HG02588 (cell line): ENCODE data around the gene CDC42SE1.

Source experiments
- ATAC-seq: cut with Tn5 transposase; IDR thresholded peaks from one replicate; pipeline ENCODE4 v1.9.1; 2021; ENCODE audit warnings: mild to moderate bottlenecking, moderate library complexity; ENCODE audit not compliant: unreplicated experiment

CDC42SE1 gene

DNA sequence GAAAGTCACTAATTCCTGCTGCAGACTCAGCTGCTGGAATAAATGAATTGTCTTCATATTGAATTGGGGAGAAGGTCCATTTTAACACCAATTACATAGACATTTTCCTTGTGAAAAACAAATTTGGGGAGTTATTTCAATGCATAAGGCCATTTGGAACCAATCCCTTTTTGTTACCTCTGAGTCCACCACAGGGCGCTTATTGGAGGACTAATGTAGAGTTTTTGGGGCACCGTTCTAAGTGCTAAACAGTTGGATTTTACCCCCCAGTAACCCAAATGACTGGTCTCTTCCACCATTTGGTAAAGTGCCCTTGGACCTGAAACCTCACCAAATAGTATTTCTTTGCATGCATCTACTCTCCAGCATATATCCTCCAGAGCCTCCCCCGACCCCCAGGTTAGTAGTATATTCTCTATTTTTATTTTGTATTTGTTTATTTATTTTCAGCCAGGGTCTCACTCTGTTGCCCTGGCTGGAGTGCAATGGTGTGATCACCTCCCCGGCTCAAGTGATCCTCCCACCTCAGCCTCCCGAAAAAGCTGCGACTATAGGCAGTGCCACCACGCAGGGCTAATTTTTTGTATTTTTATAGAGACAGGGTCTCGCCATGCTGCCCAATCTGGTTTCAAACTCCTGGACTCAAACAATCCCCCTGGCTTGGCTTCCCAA, 49.6 kb downstream of the CDC42SE1 start:
- no peak for ATAC-seq

DNA sequence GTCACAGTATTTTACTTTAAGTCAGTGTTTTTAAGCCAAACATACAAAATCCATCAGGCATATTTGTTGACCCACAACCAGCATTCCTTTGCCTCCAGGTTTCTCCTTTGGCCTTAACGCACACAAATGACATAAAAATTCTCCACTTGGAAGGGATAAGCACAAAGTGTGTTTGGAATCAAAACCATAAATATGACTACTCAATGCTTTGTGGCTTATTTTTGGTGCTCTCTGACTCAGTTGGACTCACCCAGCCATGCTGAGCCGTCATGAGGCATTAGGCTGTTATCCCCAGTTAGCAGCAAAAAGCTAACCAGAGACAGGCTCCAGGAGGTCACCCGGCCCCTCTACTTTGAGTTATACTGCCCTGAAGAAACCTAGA, 50.2 kb downstream of the CDC42SE1 start:
- no peak for ATAC-seq

DNA sequence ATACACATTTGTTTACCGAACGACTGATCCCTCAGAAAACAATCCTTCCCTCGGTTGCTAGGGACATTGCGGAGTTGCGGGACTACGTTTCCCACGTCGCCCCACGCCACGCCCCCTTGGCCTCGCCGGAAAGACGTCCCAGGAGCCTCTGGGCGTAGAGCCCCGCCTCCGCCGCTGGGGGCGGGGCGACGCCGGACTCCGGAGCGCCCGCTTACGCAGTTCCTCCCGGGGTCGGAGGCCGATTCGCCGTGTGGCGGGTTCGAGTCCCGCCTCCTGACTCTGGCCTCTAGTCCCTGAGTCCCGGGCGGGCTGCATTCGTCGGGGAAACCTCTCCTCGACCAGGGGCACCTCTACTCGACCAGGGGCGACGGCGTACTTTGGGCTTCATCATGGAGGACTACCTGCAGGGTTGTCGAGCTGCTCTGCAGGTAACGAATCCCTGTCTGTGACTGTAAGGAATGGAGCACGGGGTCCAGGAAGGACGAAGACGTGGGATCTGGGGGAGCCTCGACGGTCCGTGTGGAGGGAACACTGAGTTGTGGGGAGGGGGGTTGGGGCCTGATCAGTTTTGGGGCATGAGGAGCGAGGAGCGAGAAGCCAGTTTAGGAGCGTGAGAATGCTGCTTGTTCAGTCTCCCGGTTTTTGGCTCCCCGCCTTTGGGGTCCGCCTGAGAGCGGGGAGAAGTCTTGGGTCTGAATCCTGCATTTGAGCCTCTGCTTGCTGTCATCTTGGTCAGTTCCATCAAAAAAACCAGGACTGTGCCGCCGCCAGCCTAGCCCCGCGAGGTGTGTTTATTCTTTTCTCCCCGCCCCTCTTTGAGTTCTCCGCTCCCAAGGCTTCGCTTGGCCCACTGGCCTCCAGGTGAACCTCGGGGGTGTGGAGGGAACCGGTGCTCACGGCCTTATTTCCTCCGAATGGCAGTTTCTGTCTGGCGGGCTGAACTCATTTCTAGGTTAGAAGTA, 50.9 kb downstream of the CDC42SE1 start, which contains the start of gene PRUNE1:
Gene PRUNE1 (plus strand): TSS at position 206 of the 962 bp plus-strand sequence. CDS start 184 bp downstream, at position 390.
- peak; percentile 75 for ATAC-seq

DNA sequence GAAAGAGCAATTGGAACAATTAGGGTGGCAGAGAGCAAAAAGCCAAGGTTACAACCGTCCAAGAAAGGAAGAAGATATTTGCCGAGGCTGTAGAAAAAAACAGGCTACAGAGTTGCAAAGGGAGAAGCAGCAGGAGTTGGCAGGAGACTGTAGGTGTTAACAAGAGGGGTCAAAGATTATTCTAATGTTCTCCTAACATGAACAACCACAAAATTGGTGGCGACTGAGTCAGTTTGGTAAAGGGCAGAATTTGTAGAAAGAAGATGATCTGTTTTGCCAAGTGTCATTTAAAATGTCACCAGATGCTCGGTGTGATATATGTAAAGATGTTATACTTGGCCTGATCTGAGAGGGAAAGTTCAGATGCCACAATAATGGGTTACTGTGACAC, 51.6 kb downstream of the CDC42SE1 start:
- no peak for ATAC-seq

DNA sequence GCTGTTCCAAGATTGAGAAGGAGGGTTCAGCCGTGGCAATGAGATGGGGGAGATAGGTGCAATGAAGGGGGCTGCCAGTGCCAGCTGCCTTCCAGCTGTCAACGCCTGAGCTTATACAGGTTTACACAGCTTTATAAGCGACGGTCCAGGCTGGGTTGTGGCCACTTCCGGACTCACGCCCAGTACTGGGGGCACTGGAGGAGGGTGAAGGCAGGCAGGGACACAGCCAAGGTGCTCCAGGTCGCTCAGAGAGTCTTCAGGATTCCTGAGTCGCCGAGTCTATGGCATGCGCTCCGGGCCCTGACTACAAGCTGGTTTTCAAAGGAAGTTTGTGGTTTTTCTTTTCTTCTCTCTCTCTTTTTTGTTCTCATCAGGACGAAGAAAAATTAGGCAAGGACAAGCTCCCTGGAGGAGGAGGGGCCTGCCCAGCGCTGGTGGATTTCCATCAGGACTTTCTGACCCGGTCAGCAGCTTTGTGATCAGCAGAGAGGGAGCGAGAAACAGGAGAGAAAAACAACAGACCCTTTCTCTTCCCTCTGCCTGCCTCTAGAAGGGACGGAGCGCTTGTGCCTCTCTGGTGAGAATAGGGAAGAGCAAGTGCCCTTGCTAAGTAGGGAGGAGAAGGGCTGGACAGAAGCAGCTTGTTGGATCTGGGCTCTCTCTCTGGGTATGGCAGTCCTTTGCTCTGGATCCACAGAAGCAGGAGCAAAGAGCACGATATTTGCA, 52.9 kb downstream of the CDC42SE1 start, which contains the start of gene MINDY1:
Gene MINDY1 (minus strand): TSS at position 576 of the 726 bp plus-strand sequence. CDS start 4,285 bp downstream, outside the sequence.
- no peak for ATAC-seq

DNA sequence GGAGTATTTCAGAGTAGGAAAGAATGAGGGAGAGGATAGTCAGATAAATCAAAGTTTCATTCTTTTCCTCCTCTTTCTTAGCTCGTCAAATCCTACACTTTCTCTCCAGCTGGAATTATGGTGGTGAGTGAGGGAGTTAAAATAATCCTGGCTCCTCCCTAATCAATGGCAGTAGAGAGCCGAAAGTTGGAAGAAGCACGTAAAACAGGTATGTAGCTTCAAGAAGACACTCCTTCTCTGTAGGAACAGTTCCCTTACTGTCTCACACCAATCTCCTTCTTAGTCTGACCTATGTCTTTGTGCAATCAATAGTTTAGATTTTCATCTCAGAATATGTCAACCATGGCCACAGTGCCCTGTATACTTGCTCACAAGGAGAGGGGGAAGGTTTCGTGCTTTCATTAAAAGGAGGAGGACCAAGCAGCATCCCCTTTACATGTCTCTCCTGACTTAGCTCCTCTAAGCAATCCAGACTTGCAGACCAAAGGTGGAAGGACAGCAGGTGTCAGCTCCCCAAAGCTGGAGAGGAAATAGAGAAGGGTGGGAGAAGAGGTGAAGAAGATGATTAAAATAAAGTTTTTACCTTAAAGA, 53.6 kb downstream of the CDC42SE1 start:
- no peak for ATAC-seq

DNA sequence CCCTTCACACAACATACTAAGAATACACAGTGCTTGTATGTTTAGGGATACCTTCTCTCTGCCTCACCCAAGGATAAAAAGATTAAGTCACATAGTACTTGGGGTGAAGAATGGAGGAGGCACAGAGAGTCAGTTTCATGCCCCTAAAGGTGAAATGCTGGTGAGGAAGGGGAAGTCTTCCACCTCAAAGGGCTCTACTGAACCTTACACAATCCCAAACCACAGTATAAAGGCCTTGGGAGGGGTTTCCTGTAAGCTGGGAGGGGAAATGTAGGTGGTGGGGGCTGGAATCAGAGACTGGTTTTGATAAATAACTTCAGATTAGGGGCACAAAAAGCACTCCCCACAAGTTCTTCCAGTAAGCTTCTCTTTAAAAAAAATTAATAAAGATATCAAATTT, 56.2 kb downstream of the CDC42SE1 start:
- no peak for ATAC-seq

DNA sequence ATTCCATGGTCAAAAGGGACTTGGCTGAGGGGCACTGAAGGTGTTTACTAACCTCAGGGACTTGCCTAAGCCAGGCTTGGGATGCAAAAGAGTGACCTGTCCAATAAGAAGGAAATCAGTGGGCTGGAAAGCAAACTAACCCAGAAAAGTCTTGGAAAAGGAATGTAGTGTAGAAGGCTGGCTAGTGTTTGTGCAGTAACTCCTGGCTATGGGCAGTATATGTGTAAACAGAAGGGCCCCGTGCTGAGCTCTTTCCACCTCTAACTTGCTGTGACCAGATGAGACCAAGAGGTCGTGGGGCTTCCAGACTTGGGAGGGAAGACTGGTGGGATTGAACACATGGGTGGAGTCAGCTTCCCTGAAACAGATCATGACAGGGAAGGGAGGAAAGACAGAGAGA, 56.8 kb downstream of the CDC42SE1 start:
- no peak for ATAC-seq

DNA sequence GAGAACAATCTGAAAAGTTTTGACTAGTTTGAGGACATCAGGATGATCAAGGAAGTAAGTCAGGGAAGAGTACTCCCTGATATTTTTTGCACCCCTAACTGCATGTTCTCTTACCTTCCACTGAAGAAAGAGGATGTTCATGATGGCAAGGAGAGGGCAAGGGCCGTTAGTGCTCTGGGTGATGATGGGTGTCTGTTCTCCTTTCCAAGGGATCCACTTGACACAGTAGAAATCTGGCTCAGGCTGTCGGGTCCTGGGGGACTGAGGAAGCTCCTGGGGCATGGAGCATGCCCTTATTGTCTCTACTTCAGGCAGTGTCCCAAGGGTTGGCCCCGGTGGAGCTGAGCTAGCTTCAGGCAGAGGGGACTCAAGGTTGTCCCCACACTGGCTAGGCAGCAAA, 57.4 kb downstream of the CDC42SE1 start:
- ATAC-seq = no peak

DNA sequence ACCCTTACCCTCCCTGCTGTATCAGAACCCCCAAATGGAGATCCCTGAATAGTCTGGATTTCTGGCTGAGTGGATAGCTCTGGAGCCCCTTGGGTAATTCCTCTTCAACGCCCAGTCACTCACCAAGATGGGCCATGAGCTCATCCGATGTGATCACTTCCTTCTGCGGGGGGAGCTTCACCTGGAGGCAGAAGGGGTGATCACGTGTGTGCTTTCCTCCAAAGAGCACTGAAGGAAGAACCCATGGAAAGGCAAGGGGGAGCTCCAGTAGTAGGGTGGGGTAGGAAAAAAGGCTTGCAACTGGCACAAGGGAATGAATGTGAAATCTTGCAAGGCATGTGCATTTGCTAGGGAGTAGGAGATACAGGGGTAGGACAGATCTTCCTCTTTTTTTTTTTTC, 57.8 kb downstream of the CDC42SE1 start:
- ATAC-seq = no peak
